ENCODE measurements around the gene FBXO46. TPM values are rescaled to one million over a fixed set of nuclear protein-coding genes. Genes with fewer than 3 reads are reported as not detected.

Gene FBXO46
- total and polyA plus RNA-seq, 4 donors, result 1.2 to 4.5 (median 3.6) TPM

DNA sequence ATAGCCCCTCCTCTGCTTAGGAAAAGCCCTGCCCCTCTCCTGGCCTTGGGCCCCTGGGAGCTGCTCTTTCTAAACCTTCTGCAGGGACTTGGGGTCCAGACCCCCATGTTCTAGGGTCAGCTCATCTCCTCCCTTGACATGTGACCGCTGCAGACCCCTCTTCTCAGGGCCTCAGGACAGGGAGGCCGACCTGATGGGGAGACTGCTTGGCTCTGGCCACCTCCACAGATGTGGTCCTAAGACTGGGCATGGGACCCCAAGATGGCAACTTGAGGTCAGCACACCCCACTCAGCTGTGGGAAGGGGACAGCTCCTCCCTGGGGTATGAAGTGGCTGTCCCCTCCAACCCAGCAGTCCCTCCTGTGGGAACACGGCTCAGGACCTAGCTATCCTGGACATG lies 42.2 kb upstream of the FBXO46 start:
- Histone ChIP-seq H3K9me3 (ENCODE audit: control insufficient read depth in 4 of 4, low read length in 3 of 4) (no peaks in the 10 kb centered on the region), H3K36me3 (ENCODE audit: control insufficient read depth in 4 of 4, insufficient read depth in 3 of 4, low read depth in 1 of 4, low read length in 3 of 4) (no peaks in the 10 kb centered on the region), H3K4me1 (ENCODE audit: control insufficient read depth in 4 of 4, insufficient read depth in 4 of 4, low read length in 3 of 4) (peaks cover 6 to 44% (median 23%) of the 10 kb centered on the region in 4 donors), H3K9ac (ENCODE audit: low read depth in 1 of 2, low read length in 2 of 2) (no peak overlapping the region), H3K27ac (ENCODE audit: low read depth in 1 of 2, low read length in 2 of 2) (no peak overlapping the region), H3K27me3 (ENCODE audit: control insufficient read depth in 4 of 4, insufficient read depth in 4 of 4, low read length in 3 of 4) (no peaks in the 10 kb centered on the region), H3K4me3 (ENCODE audit: low read depth in 1 of 3, low read length in 3 of 3) (no peak overlapping the region)
- 89% methylated on average over 3 of the region's 3 CpGs for WGBS
- no peak for DNase-seq (ENCODE audit: low spot score)
- no peak for TF ChIP-seq RXRA (IDR thresholded peaks at IDR 0.05)
- TF ChIP-seq GABPA (IDR thresholded peaks at IDR 0.05 in 1 of 2, conservative IDR thresholded peaks at IDR 0.05 in 1 of 2), result no peak
- TF ChIP-seq HNF4A (conservative IDR thresholded peaks at IDR 0.05), result no peak
- TF ChIP-seq RAD21 (IDR thresholded peaks at IDR 0.05), result no peak
- TF ChIP-seq TAF1 (conservative IDR thresholded peaks at IDR 0.05), result no peak
- TF ChIP-seq, protein P1, sequence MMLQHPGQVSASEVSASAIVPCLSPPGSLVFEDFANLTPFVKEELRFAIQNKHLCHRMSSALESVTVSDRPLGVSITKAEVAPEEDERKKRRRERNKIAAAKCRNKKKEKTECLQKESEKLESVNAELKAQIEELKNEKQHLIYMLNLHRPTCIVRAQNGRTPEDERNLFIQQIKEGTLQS (IDR thresholded peaks at IDR 0.05), result no peak
- no peak for TF ChIP-seq SP1 (IDR thresholded peaks at IDR 0.05)
- TF ChIP-seq, protein P2, sequence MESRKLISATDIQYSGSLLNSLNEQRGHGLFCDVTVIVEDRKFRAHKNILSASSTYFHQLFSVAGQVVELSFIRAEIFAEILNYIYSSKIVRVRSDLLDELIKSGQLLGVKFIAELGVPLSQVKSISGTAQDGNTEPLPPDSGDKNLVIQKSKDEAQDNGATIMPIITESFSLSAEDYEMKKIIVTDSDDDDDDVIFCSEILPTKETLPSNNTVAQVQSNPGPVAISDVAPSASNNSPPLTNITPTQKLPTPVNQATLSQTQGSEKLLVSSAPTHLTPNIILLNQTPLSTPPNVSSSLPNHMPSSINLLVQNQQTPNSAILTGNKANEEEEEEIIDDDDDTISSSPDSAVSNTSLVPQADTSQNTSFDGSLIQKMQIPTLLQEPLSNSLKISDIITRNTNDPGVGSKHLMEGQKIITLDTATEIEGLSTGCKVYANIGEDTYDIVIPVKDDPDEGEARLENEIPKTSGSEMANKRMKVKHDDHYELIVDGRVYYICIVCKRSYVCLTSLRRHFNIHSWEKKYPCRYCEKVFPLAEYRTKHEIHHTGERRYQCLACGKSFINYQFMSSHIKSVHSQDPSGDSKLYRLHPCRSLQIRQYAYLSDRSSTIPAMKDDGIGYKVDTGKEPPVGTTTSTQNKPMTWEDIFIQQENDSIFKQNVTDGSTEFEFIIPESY (IDR thresholded peaks at IDR 0.05), result no peak
- no peak for TF ChIP-seq YY1 (IDR thresholded peaks at IDR 0.05)
- no peak for TF ChIP-seq HNF4G (IDR thresholded peaks at IDR 0.05)
- no peak for TF ChIP-seq FOXA1 (IDR thresholded peaks at IDR 0.05)
- no peak for TF ChIP-seq NR2F2 (IDR thresholded peaks at IDR 0.05)
- no peak for TF ChIP-seq JUND (IDR thresholded peaks at IDR 0.05)
- no peak for TF ChIP-seq FOXA2 (IDR thresholded peaks at IDR 0.05)
- TF ChIP-seq, protein P3, sequence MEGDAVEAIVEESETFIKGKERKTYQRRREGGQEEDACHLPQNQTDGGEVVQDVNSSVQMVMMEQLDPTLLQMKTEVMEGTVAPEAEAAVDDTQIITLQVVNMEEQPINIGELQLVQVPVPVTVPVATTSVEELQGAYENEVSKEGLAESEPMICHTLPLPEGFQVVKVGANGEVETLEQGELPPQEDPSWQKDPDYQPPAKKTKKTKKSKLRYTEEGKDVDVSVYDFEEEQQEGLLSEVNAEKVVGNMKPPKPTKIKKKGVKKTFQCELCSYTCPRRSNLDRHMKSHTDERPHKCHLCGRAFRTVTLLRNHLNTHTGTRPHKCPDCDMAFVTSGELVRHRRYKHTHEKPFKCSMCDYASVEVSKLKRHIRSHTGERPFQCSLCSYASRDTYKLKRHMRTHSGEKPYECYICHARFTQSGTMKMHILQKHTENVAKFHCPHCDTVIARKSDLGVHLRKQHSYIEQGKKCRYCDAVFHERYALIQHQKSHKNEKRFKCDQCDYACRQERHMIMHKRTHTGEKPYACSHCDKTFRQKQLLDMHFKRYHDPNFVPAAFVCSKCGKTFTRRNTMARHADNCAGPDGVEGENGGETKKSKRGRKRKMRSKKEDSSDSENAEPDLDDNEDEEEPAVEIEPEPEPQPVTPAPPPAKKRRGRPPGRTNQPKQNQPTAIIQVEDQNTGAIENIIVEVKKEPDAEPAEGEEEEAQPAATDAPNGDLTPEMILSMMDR (IDR thresholded peaks at IDR 0.05; ENCODE audit: low read depth, low read length, missing input control), result no peak
- no peak for TF ChIP-seq EGR1 (IDR thresholded peaks at IDR 0.05; ENCODE audit: low read depth in 2 of 2)
- TF ChIP-seq, protein P4, sequence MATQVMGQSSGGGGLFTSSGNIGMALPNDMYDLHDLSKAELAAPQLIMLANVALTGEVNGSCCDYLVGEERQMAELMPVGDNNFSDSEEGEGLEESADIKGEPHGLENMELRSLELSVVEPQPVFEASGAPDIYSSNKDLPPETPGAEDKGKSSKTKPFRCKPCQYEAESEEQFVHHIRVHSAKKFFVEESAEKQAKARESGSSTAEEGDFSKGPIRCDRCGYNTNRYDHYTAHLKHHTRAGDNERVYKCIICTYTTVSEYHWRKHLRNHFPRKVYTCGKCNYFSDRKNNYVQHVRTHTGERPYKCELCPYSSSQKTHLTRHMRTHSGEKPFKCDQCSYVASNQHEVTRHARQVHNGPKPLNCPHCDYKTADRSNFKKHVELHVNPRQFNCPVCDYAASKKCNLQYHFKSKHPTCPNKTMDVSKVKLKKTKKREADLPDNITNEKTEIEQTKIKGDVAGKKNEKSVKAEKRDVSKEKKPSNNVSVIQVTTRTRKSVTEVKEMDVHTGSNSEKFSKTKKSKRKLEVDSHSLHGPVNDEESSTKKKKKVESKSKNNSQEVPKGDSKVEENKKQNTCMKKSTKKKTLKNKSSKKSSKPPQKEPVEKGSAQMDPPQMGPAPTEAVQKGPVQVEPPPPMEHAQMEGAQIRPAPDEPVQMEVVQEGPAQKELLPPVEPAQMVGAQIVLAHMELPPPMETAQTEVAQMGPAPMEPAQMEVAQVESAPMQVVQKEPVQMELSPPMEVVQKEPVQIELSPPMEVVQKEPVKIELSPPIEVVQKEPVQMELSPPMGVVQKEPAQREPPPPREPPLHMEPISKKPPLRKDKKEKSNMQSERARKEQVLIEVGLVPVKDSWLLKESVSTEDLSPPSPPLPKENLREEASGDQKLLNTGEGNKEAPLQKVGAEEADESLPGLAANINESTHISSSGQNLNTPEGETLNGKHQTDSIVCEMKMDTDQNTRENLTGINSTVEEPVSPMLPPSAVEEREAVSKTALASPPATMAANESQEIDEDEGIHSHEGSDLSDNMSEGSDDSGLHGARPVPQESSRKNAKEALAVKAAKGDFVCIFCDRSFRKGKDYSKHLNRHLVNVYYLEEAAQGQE (IDR thresholded peaks at IDR 0.05), result no peak
- TF ChIP-seq, protein P5, sequence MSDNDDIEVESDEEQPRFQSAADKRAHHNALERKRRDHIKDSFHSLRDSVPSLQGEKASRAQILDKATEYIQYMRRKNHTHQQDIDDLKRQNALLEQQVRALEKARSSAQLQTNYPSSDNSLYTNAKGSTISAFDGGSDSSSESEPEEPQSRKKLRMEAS (IDR thresholded peaks at IDR 0.05), result no peak

Data from liver (tissue), 9 donors.